ENCODE data around the gene CYP2S1.

DNA sequence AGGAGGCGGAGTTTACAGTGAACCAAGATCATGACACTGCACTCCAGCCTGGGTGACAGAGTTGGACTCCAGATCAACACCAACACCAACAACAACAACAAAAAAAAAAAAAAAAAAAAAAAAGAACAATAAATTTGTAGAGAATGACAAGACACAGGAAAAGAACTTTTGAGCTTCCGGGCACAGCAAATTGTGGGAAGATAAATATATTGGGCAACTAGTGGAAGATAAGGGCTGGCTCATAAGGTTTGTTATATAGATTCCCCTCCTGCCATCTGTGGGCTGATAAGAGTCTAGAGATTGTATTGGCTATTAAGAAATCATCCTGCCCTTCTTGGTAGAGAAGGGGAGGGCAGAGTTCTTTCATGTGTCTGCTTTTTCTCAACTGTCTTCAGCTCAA, 33.1 kb upstream of the CYP2S1 start:
- TF ChIP-seq, protein P1, sequence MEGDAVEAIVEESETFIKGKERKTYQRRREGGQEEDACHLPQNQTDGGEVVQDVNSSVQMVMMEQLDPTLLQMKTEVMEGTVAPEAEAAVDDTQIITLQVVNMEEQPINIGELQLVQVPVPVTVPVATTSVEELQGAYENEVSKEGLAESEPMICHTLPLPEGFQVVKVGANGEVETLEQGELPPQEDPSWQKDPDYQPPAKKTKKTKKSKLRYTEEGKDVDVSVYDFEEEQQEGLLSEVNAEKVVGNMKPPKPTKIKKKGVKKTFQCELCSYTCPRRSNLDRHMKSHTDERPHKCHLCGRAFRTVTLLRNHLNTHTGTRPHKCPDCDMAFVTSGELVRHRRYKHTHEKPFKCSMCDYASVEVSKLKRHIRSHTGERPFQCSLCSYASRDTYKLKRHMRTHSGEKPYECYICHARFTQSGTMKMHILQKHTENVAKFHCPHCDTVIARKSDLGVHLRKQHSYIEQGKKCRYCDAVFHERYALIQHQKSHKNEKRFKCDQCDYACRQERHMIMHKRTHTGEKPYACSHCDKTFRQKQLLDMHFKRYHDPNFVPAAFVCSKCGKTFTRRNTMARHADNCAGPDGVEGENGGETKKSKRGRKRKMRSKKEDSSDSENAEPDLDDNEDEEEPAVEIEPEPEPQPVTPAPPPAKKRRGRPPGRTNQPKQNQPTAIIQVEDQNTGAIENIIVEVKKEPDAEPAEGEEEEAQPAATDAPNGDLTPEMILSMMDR (IDR thresholded peaks at IDR 0.05; ENCODE audit: low read depth, low read length) = no peak
- TF ChIP-seq EZH2phosphoT487 (IDR thresholded peaks at IDR 0.05; ENCODE audit: low read depth) = no peak

Data from OCI-LY3 (cell line).